Midbrain (tissue), 1 donor: ENCODE measurements around the gene NSF.
A peak's percentile ranks its signal among the peaks of the same experiment; 100 is the strongest.

Experiments used
- DNase-seq: peaks from one replicate; lab custom pipeline; 2025; lab: John Stamatoyannopoulos, UW

Gene NSF

GRCh38 chr17:46717999-46718398, 127.5 kb downstream of the NSF start:
- no peak for DNase-seq

GRCh38 chr17:46719891-46720290, 129.4 kb downstream of the NSF start:
- peak; percentile 1 for DNase-seq

- DNase-seq = no peak
These were observed 129.9 kb downstream of the NSF start for GRCh38 chr17:46720408-46720807.

- no peak for DNase-seq
These were observed 132.3 kb downstream of the NSF start for GRCh38 chr17:46722662-46723285.

GRCh38 chr17:46726206-46726605, 135.7 kb downstream of the NSF start:
- no peak for DNase-seq

GRCh38 chr17:46727572-46728348, 137.3 kb downstream of the NSF start:
- DNase-seq = no peak

GRCh38 chr17:46730026-46730425, 139.6 kb downstream of the NSF start:
- DNase-seq = no peak

GRCh38 chr17:46730679-46731078, 140.2 kb downstream of the NSF start:
- no peak for DNase-seq

GRCh38 chr17:46732160-46732559, 141.7 kb downstream of the NSF start:
- DNase-seq = no peak

GRCh38 chr17:46732754-46733398, 142.4 kb downstream of the NSF start:
- peak; percentile 20 for DNase-seq

GRCh38 chr17:46733837-46734475, 143.5 kb downstream of the NSF start:
- no peak for DNase-seq

- no peak for DNase-seq
These were observed 145.6 kb downstream of the NSF start for GRCh38 chr17:46736100-46736499.

GRCh38 chr17:46737326-46737725, 146.9 kb downstream of the NSF start:
- DNase-seq = no peak

- no peak for DNase-seq
These were observed 148.1 kb downstream of the NSF start for GRCh38 chr17:46738544-46738943.

- DNase-seq = no peak
These were observed 149.5 kb downstream of the NSF start for GRCh38 chr17:46739982-46740381.

- no peak for DNase-seq
These were observed 150.8 kb downstream of the NSF start for GRCh38 chr17:46741122-46741730.

- no peak for DNase-seq
These were observed 152.2 kb downstream of the NSF start for GRCh38 chr17:46742565-46743270.

- DNase-seq = no peak
These were observed 154.0 kb downstream of the NSF start for GRCh38 chr17:46744441-46744840.

- DNase-seq = no peak
These were observed 154.9 kb downstream of the NSF start for GRCh38 chr17:46745376-46745775.

- DNase-seq = no peak
These were observed 161.0 kb downstream of the NSF start for GRCh38 chr17:46751425-46751824.

- DNase-seq = no peak
These were observed 163.3 kb downstream of the NSF start for GRCh38 chr17:46753776-46754175.
